Measurements from ENCODE around the gene ABAT. TPM values are rescaled to one million over a fixed set of nuclear protein-coding genes. Genes with fewer than 3 reads are reported as not detected.

Gene ABAT
- 0.52 and 0.59 TPM in 2 replicates for total RNA-seq (2014; rRNA removed; shearing (Covaris generic))
- polyA plus RNA-seq (2014; cell fraction: nucleus; rRNA removed), result 0.07 and 0.61 TPM in 2 replicates

DNA sequence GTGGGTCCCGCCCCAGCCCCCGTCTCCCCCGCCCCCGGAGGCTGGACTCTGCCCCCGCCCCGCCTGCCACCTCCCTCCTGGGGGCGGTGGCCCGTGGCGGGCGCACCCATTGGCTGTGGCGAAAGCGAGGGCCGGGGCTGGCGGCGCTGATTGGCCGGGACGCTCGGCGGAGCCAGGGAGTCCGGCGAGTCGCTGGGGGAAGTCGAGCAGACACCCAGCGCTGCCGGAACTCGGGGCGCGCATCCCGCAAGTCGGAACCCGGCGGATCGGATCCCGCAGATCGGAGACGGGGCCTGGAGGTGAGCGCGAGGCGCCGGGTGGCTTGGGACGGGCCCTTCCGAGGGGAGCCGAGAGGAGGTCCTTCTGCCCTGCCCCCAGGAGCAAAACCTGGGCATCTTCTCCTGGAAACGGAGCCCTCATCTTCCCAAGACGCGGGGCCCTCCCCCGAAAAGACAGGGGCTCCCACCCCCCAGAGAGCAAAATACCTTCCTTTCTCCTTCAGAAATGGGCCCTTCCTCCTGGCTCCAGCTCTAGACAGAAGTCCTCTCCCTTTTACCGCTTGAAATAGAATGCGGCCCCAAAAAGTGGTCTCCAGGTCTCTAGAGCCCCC, at the start of gene ABAT:
Gene ABAT, plus strand, starts transcription at position 205 of the 610 bp plus-strand sequence. CDS start 61,123 bp downstream, outside the sequence.
- peak; percentile 71 for DNase-seq (ENCODE audit: extremely low read depth, low read depth)

DNA sequence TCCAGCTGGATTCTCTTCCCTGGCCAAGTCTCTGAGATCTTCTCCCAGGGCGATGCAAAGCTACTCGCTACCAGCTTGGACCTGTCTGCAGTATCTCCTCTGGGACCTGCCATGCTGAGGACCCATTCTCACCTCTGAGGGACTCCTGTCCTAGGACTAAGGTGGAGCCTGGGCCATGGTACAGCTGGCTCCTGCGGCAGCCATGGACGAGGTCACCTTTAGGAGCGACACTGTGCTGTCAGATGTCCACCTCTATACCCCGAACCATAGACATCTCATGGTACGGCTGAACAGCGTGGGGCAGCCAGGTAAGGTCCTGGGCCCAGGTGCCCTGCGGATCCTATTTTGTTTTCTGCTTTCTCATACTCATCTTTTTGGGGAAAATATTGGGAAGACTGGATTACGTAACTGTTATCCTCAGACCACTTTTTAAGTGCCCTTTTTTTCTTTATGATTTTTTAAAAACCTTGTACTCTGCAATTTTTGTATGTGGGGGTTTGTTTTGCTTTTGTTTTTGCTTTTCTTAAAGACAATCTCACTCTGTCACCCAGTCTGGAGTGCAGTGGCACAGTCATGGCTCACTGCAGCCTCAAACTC, 48.8 kb upstream of the ABAT start:
- no peak for DNase-seq (ENCODE audit: extremely low read depth, low read depth)

- DNase-seq (ENCODE audit: extremely low read depth, low read depth), result no peak
Measured at GRCh38 chr16:8626946-8627345, 47.5 kb upstream of the ABAT start.

DNA sequence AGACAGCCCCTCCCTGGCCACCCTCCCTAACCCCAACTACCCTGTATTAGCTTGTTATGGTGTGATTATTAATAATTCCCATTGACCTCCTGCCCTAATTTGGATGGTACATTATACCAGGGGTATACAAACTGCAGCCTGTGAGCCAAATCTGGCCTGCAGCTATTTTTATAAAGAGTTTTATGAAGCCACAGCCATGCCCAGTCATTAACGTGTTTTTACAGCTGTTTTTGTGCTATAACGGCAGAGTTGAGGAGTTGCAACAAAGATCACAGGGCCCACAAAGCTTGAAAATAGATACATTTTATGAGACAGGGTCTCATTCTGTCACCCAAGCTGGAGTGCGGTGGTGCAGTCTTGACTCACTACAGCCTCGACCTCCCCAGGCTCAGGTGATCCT, 47.0 kb upstream of the ABAT start:
- no peak for DNase-seq (ENCODE audit: extremely low read depth, low read depth)

GRCh38 chr16:8628981-8629725, 45.3 kb upstream of the ABAT start:
- DNase-seq (ENCODE audit: extremely low read depth, low read depth), result no peak

- no peak for DNase-seq (ENCODE audit: extremely low read depth, low read depth)
Measured at GRCh38 chr16:8630255-8630953, 44.0 kb upstream of the ABAT start.

- DNase-seq (ENCODE audit: extremely low read depth, low read depth), result no peak
Measured at GRCh38 chr16:8631373-8631772, 43.0 kb upstream of the ABAT start.

DNA sequence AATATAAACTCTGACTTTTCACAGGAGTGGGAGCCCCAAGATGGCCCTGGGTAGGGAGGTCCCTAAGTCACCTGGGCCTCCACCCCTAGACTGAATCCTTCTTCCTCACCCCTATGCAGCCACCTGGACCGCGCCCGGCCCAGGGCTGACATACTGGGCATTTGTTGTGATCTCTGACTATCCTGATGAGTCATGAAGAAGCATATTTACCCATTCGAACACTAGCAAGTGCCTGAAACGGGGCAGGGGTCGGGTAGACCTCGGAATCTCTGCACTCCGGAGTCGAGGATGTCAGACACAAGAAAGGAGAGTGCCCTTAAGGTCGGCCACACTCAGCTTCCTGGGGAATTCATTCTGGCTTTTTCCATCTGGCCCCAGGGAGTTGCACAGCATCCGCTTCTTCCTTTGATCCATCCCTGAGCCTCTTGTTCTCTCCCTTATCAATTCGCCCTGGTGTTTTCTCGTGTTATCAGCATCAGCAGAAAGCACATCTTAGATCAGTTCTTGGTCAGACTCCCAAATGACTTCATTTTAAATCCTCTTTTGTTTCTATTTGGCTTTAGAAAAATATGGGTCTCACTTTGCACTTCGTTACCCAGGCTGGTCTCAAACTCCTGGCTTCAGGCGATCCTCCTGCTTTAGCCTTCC, 42.5 kb upstream of the ABAT start:
- DNase-seq (ENCODE audit: extremely low read depth, low read depth), result no peak

DNA sequence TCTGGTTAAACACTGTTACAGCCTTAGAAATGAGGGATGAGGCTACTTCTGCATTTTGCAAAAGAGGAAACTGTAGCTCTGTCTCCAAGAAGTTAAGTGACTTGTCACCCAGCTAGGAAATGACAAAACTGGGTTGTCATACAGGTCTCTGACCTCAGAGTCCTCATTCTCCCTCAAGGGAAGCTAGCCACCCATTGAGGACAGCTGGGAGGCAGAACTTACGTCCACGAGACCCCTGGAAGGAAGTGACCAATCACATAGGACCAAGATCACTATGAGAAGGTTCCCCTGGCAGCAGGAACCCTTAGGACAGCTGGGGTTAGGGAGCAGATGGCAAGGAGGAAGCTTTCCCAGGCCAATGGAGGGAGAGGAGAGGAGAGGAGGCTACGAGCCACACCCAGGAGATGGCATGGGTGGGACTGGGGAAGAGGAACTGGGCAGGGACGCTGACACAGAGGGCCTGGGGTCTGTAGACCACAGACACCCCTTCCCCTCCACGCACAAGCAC, 41.7 kb upstream of the ABAT start:
- no peak for DNase-seq (ENCODE audit: extremely low read depth, low read depth)

GRCh38 chr16:8634991-8635736, 39.3 kb upstream of the ABAT start:
- peak; percentile 44 for DNase-seq (ENCODE audit: extremely low read depth, low read depth)

GRCh38 chr16:8639694-8640093, 34.7 kb upstream of the ABAT start:
- DNase-seq (ENCODE audit: extremely low read depth, low read depth), result no peak

DNA sequence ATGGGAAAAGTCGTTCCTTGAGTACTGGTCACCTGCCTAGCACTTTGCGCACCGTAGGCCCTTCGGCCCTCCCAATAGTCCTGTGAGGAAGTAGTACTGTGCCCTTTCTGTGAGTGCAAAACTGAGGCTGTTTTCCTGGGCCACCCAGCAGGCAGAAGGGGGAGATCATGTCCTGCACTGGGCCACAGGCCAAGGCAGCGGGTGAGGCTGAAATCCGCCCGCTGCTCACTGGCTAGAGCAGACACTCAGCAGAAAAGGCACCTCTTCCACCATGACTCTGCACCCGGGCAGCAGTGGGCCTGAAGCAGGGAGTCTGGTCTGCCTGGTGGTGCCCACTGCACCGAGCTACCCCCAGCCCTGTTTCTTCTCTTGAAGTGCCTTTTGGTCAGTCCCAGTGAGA, 32.7 kb upstream of the ABAT start:
- no peak for DNase-seq (ENCODE audit: extremely low read depth, low read depth)

DNA sequence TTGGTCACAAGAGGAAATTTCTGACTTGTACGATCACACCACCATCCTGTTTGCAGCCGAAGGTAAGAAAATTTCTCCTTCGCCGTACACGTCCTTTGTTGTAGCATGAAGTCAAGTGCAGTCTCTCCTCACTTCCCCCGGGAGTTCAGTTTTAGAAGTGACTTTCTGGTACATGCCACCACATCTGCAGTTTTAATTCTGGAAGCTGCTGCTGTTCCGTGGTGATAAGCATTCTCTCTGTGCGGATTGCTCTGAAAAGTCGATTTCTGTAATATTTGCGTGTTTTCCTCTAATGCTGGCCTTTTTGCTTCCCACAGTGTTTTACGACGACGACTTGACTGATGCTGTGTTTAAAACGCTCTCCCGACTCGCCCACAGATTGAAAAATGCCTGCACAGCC, 32.3 kb upstream of the ABAT start:
- DNase-seq (ENCODE audit: extremely low read depth, low read depth), result no peak

- no peak for DNase-seq (ENCODE audit: extremely low read depth, low read depth)
Measured at GRCh38 chr16:8644211-8645140, 29.9 kb upstream of the ABAT start.

DNA sequence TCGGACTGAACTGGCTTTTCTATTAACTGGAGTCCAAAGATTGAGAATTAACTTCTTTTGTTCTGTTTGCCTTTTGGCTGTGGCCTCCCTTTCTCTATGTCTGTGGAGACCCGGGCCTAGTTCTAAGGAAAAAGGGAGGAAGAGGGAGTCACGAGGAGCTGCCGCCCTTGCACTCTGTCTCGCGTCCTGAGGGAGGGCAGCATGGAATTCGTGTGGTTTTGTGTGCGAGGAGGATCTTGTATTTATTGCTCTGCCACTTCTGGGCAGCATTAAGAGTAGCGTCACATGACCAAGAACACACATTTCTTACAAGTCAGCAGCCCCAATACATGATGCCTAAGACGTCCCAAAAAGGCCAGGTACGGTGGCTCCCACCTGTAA, 29.3 kb upstream of the ABAT start:
- no peak for DNase-seq (ENCODE audit: extremely low read depth, low read depth)

- DNase-seq (ENCODE audit: extremely low read depth, low read depth), result no peak
Measured at GRCh38 chr16:8645831-8646230, 28.6 kb upstream of the ABAT start.

- DNase-seq (ENCODE audit: extremely low read depth, low read depth), result no peak
Measured at GRCh38 chr16:8646326-8647053, 27.9 kb upstream of the ABAT start.

- DNase-seq (ENCODE audit: extremely low read depth, low read depth), result no peak
Measured at GRCh38 chr16:8647721-8648318, 26.6 kb upstream of the ABAT start.

All from NCI-H460 (cell line).